Measurements from ENCODE around the gene USF2. TPM values are rescaled to one million over a fixed set of nuclear protein-coding genes. Genes with fewer than 3 reads are reported as not detected.

USF2 gene
- polyA plus RNA-seq, 1 donor from 2014 or later: 107 TPM

DNA sequence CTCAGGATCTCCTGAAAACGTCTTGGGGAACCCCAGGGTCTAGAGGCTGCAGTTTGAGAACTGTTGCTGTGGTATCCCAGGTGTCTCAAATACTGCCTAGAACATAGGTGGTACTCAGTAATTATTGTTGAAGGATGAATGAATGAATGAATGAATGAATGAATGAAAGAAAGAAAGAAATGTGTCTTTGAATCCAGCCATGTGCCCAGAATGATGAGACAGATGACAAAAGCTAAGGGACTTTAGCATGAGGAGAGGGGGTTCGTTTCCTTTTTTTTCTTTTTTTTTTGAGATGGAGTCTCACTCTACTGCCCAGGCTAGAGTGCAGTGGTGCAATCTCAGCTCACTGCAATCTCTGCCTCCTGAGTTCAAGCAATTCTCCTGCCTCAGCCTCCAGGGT lies 12.2 kb upstream of the USF2 start:
- Histone ChIP-seq H3K9me3 (ENCODE audit: low read length) (no peaks in the 10 kb centered on the region), H4K20me1 (ENCODE audit: insufficient read depth) (no peaks in the 10 kb centered on the region), H3K9me2 (ENCODE audit: insufficient read depth, low read length) (no peaks in the 10 kb centered on the region), H3K4me2 (ENCODE audit: low read length) (no peak overlapping the region), H3F3A (ENCODE audit: insufficient read depth, low read length, poor library complexity, severe bottlenecking) (no peaks in the 10 kb centered on the region), H3K9ac (ENCODE audit: low read length) (no peak overlapping the region), H3K4me3 (ENCODE audit: low read length) (no peak overlapping the region), H3K79me2 (replicated peaks; ENCODE audit: insufficient read depth, low read length) (no peaks in the 10 kb centered on the region), H2AFZ (ENCODE audit: low read depth, low read length) (no peak overlapping the region), H3K27ac (ENCODE audit: low read length) (no peak overlapping the region), H3K36me3 (ENCODE audit: insufficient read depth, low read length) (no peaks in the 10 kb centered on the region), H3K27me3 (ENCODE audit: insufficient read depth, low read depth, low read length) (no peaks in the 10 kb centered on the region)
- TF ChIP-seq SMC3 (conservative IDR thresholded peaks at IDR 0.05; ENCODE audit: poor library complexity) (no peak), RAD21 (conservative IDR thresholded peaks at IDR 0.05) (no peak), TAF1 (IDR thresholded peaks at IDR 0.05; ENCODE audit: low read depth) (no peak), MXI1 (conservative IDR thresholded peaks at IDR 0.05; ENCODE audit: poor library complexity, severe bottlenecking) (no peak), REST (IDR thresholded peaks at IDR 0.05; ENCODE audit: borderline replicate concordance) (no peak), CTCF (IDR thresholded peaks at IDR 0.05; ENCODE audit: poor library complexity, severe bottlenecking) (no peak), POLR2AphosphoS5 (IDR thresholded peaks at IDR 0.05) (no peak), EZH2 (IDR thresholded peaks at IDR 0.05; ENCODE audit: borderline replicate concordance, insufficient read depth, low read length, poor library complexity, severe bottlenecking) (no peak)

GRCh38 chr19:35257113-35257461 lies 11.7 kb upstream of the USF2 start:
- Histone ChIP-seq H3K27ac (ENCODE audit: low read length) (no peak overlapping the region), H4K20me1 (ENCODE audit: insufficient read depth) (no peaks in the 10 kb centered on the region), H3K36me3 (ENCODE audit: insufficient read depth, low read length) (no peaks in the 10 kb centered on the region), H3K4me2 (ENCODE audit: low read length) (no peak overlapping the region), H2AFZ (ENCODE audit: low read depth, low read length) (no peak overlapping the region), H3K9me3 (ENCODE audit: low read length) (no peaks in the 10 kb centered on the region), H3K79me2 (replicated peaks; ENCODE audit: insufficient read depth, low read length) (no peaks in the 10 kb centered on the region), H3F3A (ENCODE audit: insufficient read depth, low read length, poor library complexity, severe bottlenecking) (no peaks in the 10 kb centered on the region), H3K9ac (ENCODE audit: low read length) (no peak overlapping the region), H3K27me3 (ENCODE audit: insufficient read depth, low read depth, low read length) (no peaks in the 10 kb centered on the region), H3K4me3 (ENCODE audit: low read length) (no peak overlapping the region), H3K9me2 (ENCODE audit: insufficient read depth, low read length) (no peaks in the 10 kb centered on the region)
- TF ChIP-seq SMC3 (conservative IDR thresholded peaks at IDR 0.05; ENCODE audit: poor library complexity) (no peak), RAD21 (conservative IDR thresholded peaks at IDR 0.05) (no peak), POLR2AphosphoS5 (IDR thresholded peaks at IDR 0.05) (no peak), REST (IDR thresholded peaks at IDR 0.05; ENCODE audit: borderline replicate concordance) (no peak), TAF1 (IDR thresholded peaks at IDR 0.05; ENCODE audit: low read depth) (no peak), MXI1 (conservative IDR thresholded peaks at IDR 0.05; ENCODE audit: poor library complexity, severe bottlenecking) (no peak)

All from neural cell (in vitro differentiated cells).